Tibial nerve (tissue), 4 donors: ENCODE results near the gene NACC1.

Experiments used
- EP300 ChIP-seq, 2 donors: sonication (generic); formaldehyde crosslinking; IDR thresholded peaks; one replicate each; pipeline ENCODE4 v1.6.1; 2017; ENCODE audit warnings: antibody characterized with exemption in 2 of 2, mild to moderate bottlenecking in 1 of 2
- POLR2A ChIP-seq, 2 donors: fragments of 450-650 bp; IDR thresholded peaks; one replicate each; pipeline ENCODE4 v1.6.1; 2017; ENCODE audit warnings: antibody characterized with exemption in 2 of 2, mild to moderate bottlenecking in 2 of 2, moderate library complexity in 2 of 2
- TF ChIP-seq, protein P1 (sequence below), 5 experiments: fragments of 200-600 bp in 3 of 5; fragments of 450-650 bp in 2 of 5; sonication (generic) in 3 of 5; IDR thresholded peaks; one replicate each; pipeline ENCODE4 v1.5.1; 2016 to 2019; ENCODE audit warnings: antibody characterized with exemption in 5 of 5, mild to moderate bottlenecking in 3 of 5, moderate library complexity in 2 of 5

DNA sequence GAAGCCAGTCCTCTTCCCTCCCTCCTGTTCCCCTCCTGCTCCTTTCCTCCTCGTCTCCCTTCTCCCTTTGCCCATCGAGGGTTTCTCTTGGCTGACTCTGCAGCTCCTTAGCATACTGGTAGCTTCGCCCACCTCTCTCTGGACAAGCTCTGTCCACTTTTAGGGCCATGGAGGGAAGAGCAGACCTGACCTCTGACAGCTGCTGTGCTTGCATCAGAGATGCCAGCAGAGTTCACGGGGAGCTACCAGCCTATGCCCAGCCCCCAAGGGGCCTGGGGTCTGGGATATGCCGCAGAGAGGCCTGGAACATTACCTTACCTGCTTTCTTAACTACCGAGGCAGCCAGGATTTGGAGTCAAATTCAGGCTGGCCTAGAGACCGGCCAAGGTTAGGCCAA, 35.1 kb upstream of the NACC1 start:
- no peak for TF ChIP-seq POLR2A (IDR thresholded peaks at IDR 0.05)
- TF ChIP-seq EP300 (IDR thresholded peaks at IDR 0.05), result no peak
- TF ChIP-seq, protein P1, sequence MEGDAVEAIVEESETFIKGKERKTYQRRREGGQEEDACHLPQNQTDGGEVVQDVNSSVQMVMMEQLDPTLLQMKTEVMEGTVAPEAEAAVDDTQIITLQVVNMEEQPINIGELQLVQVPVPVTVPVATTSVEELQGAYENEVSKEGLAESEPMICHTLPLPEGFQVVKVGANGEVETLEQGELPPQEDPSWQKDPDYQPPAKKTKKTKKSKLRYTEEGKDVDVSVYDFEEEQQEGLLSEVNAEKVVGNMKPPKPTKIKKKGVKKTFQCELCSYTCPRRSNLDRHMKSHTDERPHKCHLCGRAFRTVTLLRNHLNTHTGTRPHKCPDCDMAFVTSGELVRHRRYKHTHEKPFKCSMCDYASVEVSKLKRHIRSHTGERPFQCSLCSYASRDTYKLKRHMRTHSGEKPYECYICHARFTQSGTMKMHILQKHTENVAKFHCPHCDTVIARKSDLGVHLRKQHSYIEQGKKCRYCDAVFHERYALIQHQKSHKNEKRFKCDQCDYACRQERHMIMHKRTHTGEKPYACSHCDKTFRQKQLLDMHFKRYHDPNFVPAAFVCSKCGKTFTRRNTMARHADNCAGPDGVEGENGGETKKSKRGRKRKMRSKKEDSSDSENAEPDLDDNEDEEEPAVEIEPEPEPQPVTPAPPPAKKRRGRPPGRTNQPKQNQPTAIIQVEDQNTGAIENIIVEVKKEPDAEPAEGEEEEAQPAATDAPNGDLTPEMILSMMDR (IDR thresholded peaks at IDR 0.05), result no peak
